GM19043 (cell line): Measurements from ENCODE around the gene RAB11FIP4.

Experiments
- ATAC-seq: cut with Tn5 transposase; IDR thresholded peaks from one replicate; pipeline ENCODE4 v1.9.1; 2021; ENCODE audit warnings: low read depth; ENCODE audit not compliant: unreplicated experiment

RAB11FIP4 gene

GRCh38 chr17:31385428-31386285 lies 5.8 kb upstream of the RAB11FIP4 start:
- no peak for ATAC-seq

- ATAC-seq, result no peak
Observed at GRCh38 chr17:31386542-31387075, 4.9 kb upstream of the RAB11FIP4 start.

GRCh38 chr17:31387438-31387837 lies 4.0 kb upstream of the RAB11FIP4 start:
- ATAC-seq, result no peak

GRCh38 chr17:31388351-31388750 lies 3.1 kb upstream of the RAB11FIP4 start:
- no peak for ATAC-seq

GRCh38 chr17:31388770-31389656 lies 2.5 kb upstream of the RAB11FIP4 start:
- ATAC-seq, result no peak

GRCh38 chr17:31389657-31390381 lies 1.7 kb upstream of the RAB11FIP4 start:
- ATAC-seq, result no peak

GRCh38 chr17:31390426-31390747 lies 1.1 kb upstream of the RAB11FIP4 start:
- ATAC-seq, result no peak

GRCh38 chr17:31390748-31391495 lies 553 bp upstream of the RAB11FIP4 start:
- ATAC-seq, result no peak

GRCh38 chr17:31392002-31392855 lies 754 bp downstream of the RAB11FIP4 start:
- no peak for ATAC-seq

- ATAC-seq, result no peak
Observed at GRCh38 chr17:31392856-31393748, 1.6 kb downstream of the RAB11FIP4 start.

- ATAC-seq, result no peak
Observed at GRCh38 chr17:31393749-31394146, 2.3 kb downstream of the RAB11FIP4 start.

GRCh38 chr17:31394544-31394943 lies 3.1 kb downstream of the RAB11FIP4 start:
- no peak for ATAC-seq

GRCh38 chr17:31397256-31397939 lies 5.9 kb downstream of the RAB11FIP4 start:
- no peak for ATAC-seq

- ATAC-seq, result no peak
Observed at GRCh38 chr17:31398381-31399311, 7.2 kb downstream of the RAB11FIP4 start.

- no peak for ATAC-seq
Observed at GRCh38 chr17:31400481-31400950, 9.0 kb downstream of the RAB11FIP4 start.

- no peak for ATAC-seq
Observed at GRCh38 chr17:31401456-31402254, 10.2 kb downstream of the RAB11FIP4 start.
